Right atrium auricular region (tissue), 2 donors: ENCODE results near the gene EFCAB6. TPM values are rescaled to one million over a fixed set of nuclear protein-coding genes. Genes with fewer than 3 reads are reported as not detected.

Source experiments
- DNase-seq: peaks from one replicate; pipeline ENCODE4 v3.0.0-alpha.2; 2019; ENCODE audit warnings: low spot score
- H3K27ac ChIP-seq, 2 donors: fragments of 200-600 bp; sonication (generic); 1 replicate in 1 of 2; 2 replicates in 1 of 2; pipeline ENCODE4 v1.5.1; 2016 to 2019
- H3K27me3 ChIP-seq, 2 donors: fragments of 200-600 bp; sonication (generic); one replicate each; pipeline versions ENCODE4 v1.5.1 to v1.6.0; 2017 to 2019
- H3K36me3 ChIP-seq: fragments of 200-600 bp; sonication (generic); one replicate; pipeline ENCODE4 v1.5.1; 2016
- H3K4me1 ChIP-seq, 2 donors: fragments of 200-600 bp; sonication (generic); one replicate each; pipeline versions ENCODE4 v1.5.1 to v1.6.0; 2017 to 2019
- H3K4me3 ChIP-seq, 2 donors: fragments of 200-600 bp; sonication (generic); 1 replicate in 1 of 2; 2 replicates in 1 of 2; pipeline ENCODE4 v1.5.1; 2017 to 2019; ENCODE audit warnings: mild to moderate bottlenecking in 1 of 2, moderate library complexity in 1 of 2
- H3K9me3 ChIP-seq, 2 donors: fragments of 200-600 bp; sonication (generic); one replicate each; pipeline ENCODE4 v1.5.1; 2019
- CTCF ChIP-seq, 2 donors: fragments of 200-600 bp; sonication (generic); IDR thresholded peaks; one replicate each; pipeline ENCODE4 v1.5.1; 2019; ENCODE audit warnings: antibody characterized with exemption in 2 of 2
- total RNA-seq, 2 donors: library from RNA; depleted of rRNA; stranded (reverse); fragments of >200 nt; gene quantifications; one replicate each; pipeline ENCODE4 v1.1.0, GENCODE V29; 2016

Gene EFCAB6
- total RNA-seq, 2 donors from 2014 or later, result 1.5 TPM

DNA sequence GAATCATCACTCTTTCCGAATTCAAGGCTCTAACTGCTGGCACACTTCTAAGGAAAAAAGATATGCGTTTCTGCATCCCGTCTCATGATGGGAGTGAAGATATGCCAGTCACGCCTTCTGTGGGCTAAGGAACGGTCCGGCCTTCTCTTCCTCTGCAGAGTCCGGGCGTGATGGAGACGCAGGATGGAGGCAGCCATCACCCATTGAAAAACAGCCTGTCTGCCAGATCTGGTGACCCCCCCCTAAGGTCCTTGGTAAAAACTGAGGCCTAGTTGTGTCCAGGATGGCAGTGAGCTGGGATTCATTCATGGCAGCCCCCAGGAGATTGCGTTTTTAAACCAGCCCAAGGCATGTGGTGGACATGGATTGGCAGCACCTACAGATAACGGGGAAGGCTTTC is 6.9 kb upstream of the EFCAB6 start:
- Histone ChIP-seq H3K4me3 (no peak overlapping the region), H3K4me1 (no peaks in the 10 kb centered on the region), H3K9me3 (no peaks in the 10 kb centered on the region), H3K36me3 (no peaks in the 10 kb centered on the region), H3K27me3 (no peaks in the 10 kb centered on the region), H3K27ac (no peak overlapping the region)
- TF ChIP-seq CTCF (IDR thresholded peaks at IDR 0.05), result no peak
- DNase-seq, result no peak

- Histone ChIP-seq H3K4me1 (peaks cover 0 to 8% of the 10 kb centered on the region in 2 donors), H3K27ac (no peak overlapping the region), H3K27me3 (no peaks in the 10 kb centered on the region), H3K9me3 (no peaks in the 10 kb centered on the region), H3K4me3 (no peak overlapping the region), H3K36me3 (no peaks in the 10 kb centered on the region)
- no peak for DNase-seq
- TF ChIP-seq CTCF (IDR thresholded peaks at IDR 0.05), result no peak
These were observed 5.3 kb upstream of the EFCAB6 start for GRCh38 chr22:43817402-43817801.

GRCh38 chr22:43814264-43814663 is 2.2 kb upstream of the EFCAB6 start:
- Histone ChIP-seq H3K4me1 (peaks cover 0 to 14% of the 10 kb centered on the region in 2 donors), H3K4me3 (no peak overlapping the region)
- no peak for TF ChIP-seq CTCF (IDR thresholded peaks at IDR 0.05)

GRCh38 chr22:43812890-43813289 is 785 bp upstream of the EFCAB6 start:
- no peak for DNase-seq
- Histone ChIP-seq H3K4me3 (peak overlapping the region; percentile 70 to 83), H3K36me3 (no peaks in the 10 kb centered on the region), H3K27me3 (no peaks in the 10 kb centered on the region), H3K9me3 (no peaks in the 10 kb centered on the region), H3K4me1 (peaks cover 0 to 14% of the 10 kb centered on the region in 2 donors), H3K27ac (peak overlapping the region; percentile 73 to 78)
- no peak for TF ChIP-seq CTCF (IDR thresholded peaks at IDR 0.05)

More at GRCh38 chr22:43814264-43814663, 2.2 kb upstream of the EFCAB6 start:
- H3K27ac ChIP-seq, result no peak overlapping the region
- no peak for DNase-seq
- H3K36me3 ChIP-seq, result no peaks in the 10 kb centered on the region
- H3K9me3 ChIP-seq, result no peaks in the 10 kb centered on the region
- no peaks in the 10 kb centered on the region for H3K27me3 ChIP-seq

GRCh38 chr22:43811777-43812148 is 342 bp downstream of the EFCAB6 start:
- H3K27ac ChIP-seq, result peak overlapping the region; percentile 73 to 78
- TF ChIP-seq CTCF (IDR thresholded peaks at IDR 0.05), result no peak
- no peak for DNase-seq
- H3K27me3 ChIP-seq, result no peaks in the 10 kb centered on the region
- H3K4me3 ChIP-seq, result peak overlapping the region; percentile 70 to 83
- H3K36me3 ChIP-seq, result no peaks in the 10 kb centered on the region
- no peaks in the 10 kb centered on the region for H3K9me3 ChIP-seq
- peaks cover 0 to 14% of the 10 kb centered on the region in 2 donors for H3K4me1 ChIP-seq

GRCh38 chr22:43802897-43803495 is 9.1 kb downstream of the EFCAB6 start:
- Histone ChIP-seq H3K36me3 (no peaks in the 10 kb centered on the region), H3K9me3 (peaks cover 0 to 17% of the 10 kb centered on the region in 2 donors), H3K4me3 (no peak overlapping the region), H3K4me1 (no peaks in the 10 kb centered on the region), H3K27ac (no peak overlapping the region), H3K27me3 (no peaks in the 10 kb centered on the region)
- no peak for TF ChIP-seq CTCF (IDR thresholded peaks at IDR 0.05)
- no peak for DNase-seq
